ENCODE results near the gene MARCKSL1. TPM values are rescaled to one million over a fixed set of nuclear protein-coding genes. Genes with fewer than 3 reads are reported as not detected.
"Not testable (repeated sequence)": the region's sequence is repeated elsewhere in the genome, so short reads cannot be mapped to it uniquely, and the experiment has no call there.

The MARCKSL1 gene
- polyA plus RNA-seq, 4 donors, result 55.9 to 132 (median 91.1) TPM

DNA sequence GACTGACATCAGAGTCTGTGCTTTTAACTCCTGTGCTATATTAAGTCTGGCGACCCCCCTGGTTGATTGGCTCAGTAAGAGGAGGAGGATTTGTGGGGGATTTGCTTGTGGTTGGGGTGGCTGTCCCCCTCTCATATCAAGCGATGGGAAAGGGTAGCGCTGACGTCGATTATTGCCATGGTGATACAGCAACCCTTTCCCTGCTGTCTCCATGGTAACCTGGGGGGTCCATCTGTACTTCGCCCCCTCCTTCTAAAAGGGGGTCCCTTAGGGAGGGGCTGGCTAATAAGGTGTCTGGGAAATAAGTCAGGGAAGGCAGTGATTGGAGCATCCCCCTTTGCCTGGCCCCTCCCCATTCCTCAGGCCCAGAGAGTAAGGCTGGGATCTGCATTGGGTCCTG lies 21.6 kb upstream of the MARCKSL1 start:
- 58 to 73% (median 70%) methylated on average over 6 of the region's 6 CpGs for WGBS, 3 donors
- FAIRE-seq, result no peak

GRCh38 chr1:32356478-32356877 lies 20.4 kb upstream of the MARCKSL1 start:
- FAIRE-seq (no peak), DNase-seq (no peak)
- peaks cover 0 to 14% (median 0%) of the 10 kb centered on the region in 3 donors for H3K36me3 ChIP-seq (ENCODE audit: control insufficient read depth in 3 of 3, insufficient read depth in 2 of 3, low read depth in 1 of 3, low read length in 3 of 3)
- no peaks in the 10 kb centered on the region for H3K27me3 ChIP-seq (ENCODE audit: control insufficient read depth in 3 of 3, insufficient read depth in 3 of 3, low read length in 3 of 3)
- WGBS, 3 donors, result 93 to 100% (median 95%) methylated on average over 1 of the region's 1 CpG
- H3K9me3 ChIP-seq (ENCODE audit: control insufficient read depth in 2 of 2, insufficient read depth in 1 of 2, low read depth in 1 of 2, low read length in 1 of 2), result no peaks in the 10 kb centered on the region
- H3K4me1 ChIP-seq (ENCODE audit: control insufficient read depth in 3 of 3, insufficient read depth in 2 of 3, low read depth in 1 of 3, low read length in 2 of 3), result peaks cover 4 to 29% (median 9%) of the 10 kb centered on the region in 3 donors
- no peak overlapping the region for H3K4me3 ChIP-seq (ENCODE audit: low read depth in 1 of 3, low read length in 3 of 3)
- no peak overlapping the region for H3K27ac ChIP-seq (ENCODE audit: low read depth in 1 of 3, low read length in 2 of 3)

More for the DNA sequence above, 21.6 kb upstream of the MARCKSL1 start:
- Histone ChIP-seq H3K4me3 (ENCODE audit: low read depth in 1 of 3, low read length in 3 of 3) (no peak overlapping the region), H3K36me3 (ENCODE audit: control insufficient read depth in 3 of 3, insufficient read depth in 2 of 3, low read depth in 1 of 3, low read length in 3 of 3) (peaks cover 0 to 14% (median 0%) of the 10 kb centered on the region in 3 donors), H3K27ac (ENCODE audit: low read depth in 1 of 3, low read length in 2 of 3) (no peak overlapping the region), H3K9me3 (ENCODE audit: control insufficient read depth in 2 of 2, insufficient read depth in 1 of 2, low read depth in 1 of 2, low read length in 1 of 2) (no peaks in the 10 kb centered on the region), H3K4me1 (ENCODE audit: control insufficient read depth in 3 of 3, insufficient read depth in 2 of 3, low read depth in 1 of 3, low read length in 2 of 3) (peaks cover 0 to 26% (median 13%) of the 10 kb centered on the region in 3 donors), H3K27me3 (ENCODE audit: control insufficient read depth in 3 of 3, insufficient read depth in 3 of 3, low read length in 3 of 3) (no peaks in the 10 kb centered on the region)
- no peak for DNase-seq

DNA sequence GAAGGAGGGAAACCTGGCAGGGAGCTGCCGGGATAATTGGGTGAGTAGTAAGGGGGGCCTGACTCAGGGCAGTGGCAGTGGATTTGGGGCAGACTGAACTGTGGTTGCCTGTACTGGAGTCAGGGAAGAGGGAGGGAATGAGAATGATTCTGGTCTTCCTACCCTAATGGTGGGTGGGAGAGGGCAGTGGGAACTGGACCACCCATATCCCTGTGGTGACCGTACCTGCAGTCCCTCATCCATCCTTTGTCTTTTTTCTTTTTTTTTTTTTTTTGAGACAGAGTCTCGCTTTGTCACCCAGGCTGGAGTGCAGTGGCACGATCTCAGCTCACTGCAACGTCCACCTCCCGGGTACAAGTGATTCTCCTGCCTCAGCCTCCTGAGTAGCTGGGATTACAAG lies 19.7 kb upstream of the MARCKSL1 start:
- FAIRE-seq; H3K9me3 ChIP-seq (ENCODE audit: control insufficient read depth in 2 of 2, insufficient read depth in 1 of 2, low read depth in 1 of 2, low read length in 1 of 2); H3K27me3 ChIP-seq (ENCODE audit: control insufficient read depth in 3 of 3, insufficient read depth in 3 of 3, low read length in 3 of 3); H3K4me3 ChIP-seq (ENCODE audit: low read depth in 1 of 3, low read length in 3 of 3); H3K27ac ChIP-seq (ENCODE audit: low read depth in 1 of 3, low read length in 2 of 3); DNase-seq: not testable (repeated sequence)
- 87 to 93% (median 93%) methylated on average over 6 of the region's 6 CpGs for WGBS, 3 donors
- Histone ChIP-seq H3K4me1 (ENCODE audit: control insufficient read depth in 3 of 3, insufficient read depth in 2 of 3, low read depth in 1 of 3, low read length in 2 of 3) (peaks cover 4 to 30% (median 9%) of the 10 kb centered on the region in 3 donors), H3K36me3 (ENCODE audit: control insufficient read depth in 3 of 3, insufficient read depth in 2 of 3, low read depth in 1 of 3, low read length in 3 of 3) (peaks cover 0 to 14% (median 0%) of the 10 kb centered on the region in 3 donors)

- H3K27me3 ChIP-seq (ENCODE audit: control insufficient read depth in 3 of 3, insufficient read depth in 3 of 3, low read length in 3 of 3), result no peaks in the 10 kb centered on the region
- no peak for DNase-seq
These were observed 18.0 kb upstream of the MARCKSL1 start for GRCh38 chr1:32353886-32354570.

GRCh38 chr1:32353431-32353830 lies 17.4 kb upstream of the MARCKSL1 start:
- no peak for DNase-seq
- no peak overlapping the region for H3K4me3 ChIP-seq (ENCODE audit: low read depth in 1 of 3, low read length in 3 of 3)
- no peak for FAIRE-seq
- H3K36me3 ChIP-seq (ENCODE audit: control insufficient read depth in 3 of 3, insufficient read depth in 2 of 3, low read depth in 1 of 3, low read length in 3 of 3), result peaks cover 0 to 14% (median 0%) of the 10 kb centered on the region in 3 donors
- WGBS, 3 donors, result 67 to 79% (median 74%) methylated on average over 2 of the region's 2 CpGs
- no peaks in the 10 kb centered on the region for H3K27me3 ChIP-seq (ENCODE audit: control insufficient read depth in 3 of 3, insufficient read depth in 3 of 3, low read length in 3 of 3)
- peaks cover 4 to 28% (median 9%) of the 10 kb centered on the region in 3 donors for H3K4me1 ChIP-seq (ENCODE audit: control insufficient read depth in 3 of 3, insufficient read depth in 2 of 3, low read depth in 1 of 3, low read length in 2 of 3)
- H3K9me3 ChIP-seq (ENCODE audit: control insufficient read depth in 2 of 2, insufficient read depth in 1 of 2, low read depth in 1 of 2, low read length in 1 of 2), result peaks cover 0 to 9% of the 10 kb centered on the region in 2 donors
- H3K27ac ChIP-seq (ENCODE audit: low read depth in 1 of 3, low read length in 2 of 3), result peak overlapping the region in 1 of 3 donors; percentile 18

More at GRCh38 chr1:32353886-32354570, 18.0 kb upstream of the MARCKSL1 start:
- Histone ChIP-seq H3K27ac (ENCODE audit: low read depth in 1 of 3, low read length in 2 of 3) (peak overlapping the region in 1 of 3 donors; percentile 45), H3K4me3 (ENCODE audit: low read depth in 1 of 3, low read length in 3 of 3) (no peak overlapping the region), H3K4me1 (ENCODE audit: control insufficient read depth in 3 of 3, insufficient read depth in 2 of 3, low read depth in 1 of 3, low read length in 2 of 3) (peaks cover 4 to 32% (median 9%) of the 10 kb centered on the region in 3 donors), H3K36me3 (ENCODE audit: control insufficient read depth in 3 of 3, insufficient read depth in 2 of 3, low read depth in 1 of 3, low read length in 3 of 3) (peaks cover 0 to 14% (median 0%) of the 10 kb centered on the region in 3 donors), H3K9me3 (ENCODE audit: control insufficient read depth in 2 of 2, insufficient read depth in 1 of 2, low read depth in 1 of 2, low read length in 1 of 2) (peaks cover 0 to 9% of the 10 kb centered on the region in 2 donors)
- WGBS, 3 donors, result 43 to 78% (median 58%) methylated on average over 2 of the region's 2 CpGs
- no peak for FAIRE-seq

- H3K4me3 ChIP-seq (ENCODE audit: low read depth in 1 of 3, low read length in 3 of 3), result no peak overlapping the region
These were observed 16.9 kb upstream of the MARCKSL1 start for GRCh38 chr1:32352831-32353383.

GRCh38 chr1:32352239-32352745 lies 16.3 kb upstream of the MARCKSL1 start:
- FAIRE-seq, result no peak
- no peak for DNase-seq
- Histone ChIP-seq H3K27me3 (ENCODE audit: control insufficient read depth in 3 of 3, insufficient read depth in 3 of 3, low read length in 3 of 3) (no peaks in the 10 kb centered on the region), H3K36me3 (ENCODE audit: control insufficient read depth in 3 of 3, insufficient read depth in 2 of 3, low read depth in 1 of 3, low read length in 3 of 3) (peaks cover 0 to 14% (median 0%) of the 10 kb centered on the region in 3 donors), H3K4me3 (ENCODE audit: low read depth in 1 of 3, low read length in 3 of 3) (peak overlapping the region; percentile 25 to 76 (median 63)), H3K4me1 (ENCODE audit: control insufficient read depth in 3 of 3, insufficient read depth in 2 of 3, low read depth in 1 of 3, low read length in 2 of 3) (peaks cover 4 to 21% (median 9%) of the 10 kb centered on the region in 3 donors), H3K9me3 (ENCODE audit: control insufficient read depth in 2 of 2, insufficient read depth in 1 of 2, low read depth in 1 of 2, low read length in 1 of 2) (peaks cover 0 to 9% of the 10 kb centered on the region in 2 donors), H3K27ac (ENCODE audit: low read depth in 1 of 3, low read length in 2 of 3) (peak overlapping the region; percentile 77 to 89 (median 87))
- WGBS, 3 donors, result 42 to 51% (median 50%) methylated on average over 8 of the region's 8 CpGs

More at GRCh38 chr1:32352831-32353383, 16.9 kb upstream of the MARCKSL1 start:
- no peak for DNase-seq
- H3K36me3 ChIP-seq (ENCODE audit: control insufficient read depth in 3 of 3, insufficient read depth in 2 of 3, low read depth in 1 of 3, low read length in 3 of 3), result peaks cover 0 to 14% (median 0%) of the 10 kb centered on the region in 3 donors
- peak overlapping the region in 1 of 3 donors; percentile 89 for H3K27ac ChIP-seq (ENCODE audit: low read depth in 1 of 3, low read length in 2 of 3)
- 62 to 73% (median 69%) methylated on average over 2 of the region's 2 CpGs for whole genome bisulfite sequencing, 3 donors
- H3K27me3 ChIP-seq (ENCODE audit: control insufficient read depth in 3 of 3, insufficient read depth in 3 of 3, low read length in 3 of 3), result no peaks in the 10 kb centered on the region
- no peak for FAIRE-seq
- H3K9me3 ChIP-seq (ENCODE audit: control insufficient read depth in 2 of 2, insufficient read depth in 1 of 2, low read depth in 1 of 2, low read length in 1 of 2), result peaks cover 0 to 9% of the 10 kb centered on the region in 2 donors
- H3K4me1 ChIP-seq (ENCODE audit: control insufficient read depth in 3 of 3, insufficient read depth in 2 of 3, low read depth in 1 of 3, low read length in 2 of 3), result peaks cover 4 to 24% (median 9%) of the 10 kb centered on the region in 3 donors

- FAIRE-seq (no peak), DNase-seq (peak; percentile 95 to 98)
- H3K4me1 ChIP-seq (ENCODE audit: control insufficient read depth in 3 of 3, insufficient read depth in 2 of 3, low read depth in 1 of 3, low read length in 2 of 3), result peaks cover 4 to 21% (median 9%) of the 10 kb centered on the region in 3 donors
- H3K36me3 ChIP-seq (ENCODE audit: control insufficient read depth in 3 of 3, insufficient read depth in 2 of 3, low read depth in 1 of 3, low read length in 3 of 3), result peaks cover 0 to 14% (median 0%) of the 10 kb centered on the region in 3 donors
- peaks cover 0 to 9% of the 10 kb centered on the region in 2 donors for H3K9me3 ChIP-seq (ENCODE audit: control insufficient read depth in 2 of 2, insufficient read depth in 1 of 2, low read depth in 1 of 2, low read length in 1 of 2)
- peak overlapping the region; percentile 50 to 76 (median 63) for H3K4me3 ChIP-seq (ENCODE audit: low read depth in 1 of 3, low read length in 3 of 3)
- WGBS, 3 donors, result 3 to 5% (median 4%) methylated on average over 48 to 74 of the region's 75 CpGs
- H3K27ac ChIP-seq (ENCODE audit: low read depth in 1 of 3, low read length in 2 of 3), result peak overlapping the region; percentile 77 to 91 (median 89)
- H3K27me3 ChIP-seq (ENCODE audit: control insufficient read depth in 3 of 3, insufficient read depth in 3 of 3, low read length in 3 of 3), result no peaks in the 10 kb centered on the region
These were observed 15.6 kb upstream of the MARCKSL1 start for GRCh38 chr1:32351399-32352238.
